H1 (cell line): Measurements from ENCODE around the gene FHOD1. TPM values are rescaled to one million over a fixed set of nuclear protein-coding genes. Genes with fewer than 3 reads are reported as not detected.

Experiments used
- CTCF ChIA-PET: fragments of 300-600 bp; sonication (Branson Sonifier 250); formaldehyde crosslinking; loops from one replicate; lab custom pipeline; 2021; ENCODE audit not compliant: partially characterized antibody; lab: Charles Lee
- POLR2A ChIA-PET: fragments of 300-600 bp; sonication (Branson Sonifier 250); formaldehyde crosslinking; loops from one replicate; lab custom pipeline; 2021; ENCODE audit warnings: inconsistent platforms; ENCODE audit not compliant: partially characterized antibody; lab: Charles Lee
- DNase-seq, 2 experiments: peaks; one replicate each; pipeline versions ENCODE4 v3.0.0 to v3.0.0-alpha.2; 2010 to 2022; ENCODE audit warnings: low spot score in 2 of 2, low read depth in 1 of 2, mixed read lengths in 1 of 2
- FAIRE-seq: peaks from 2 replicates; lab custom pipeline; 2011; peaks lifted over from hg19 to GRCh38; lab: Jason Lieb, UNC
- H2AFZ ChIP-seq: 2 replicates; pipeline ENCODE4 v1.8.1; 2012; ENCODE audit warnings: low read length, inconsistent platforms
- H2AK5ac ChIP-seq: 2 replicates; pipeline ENCODE4 v1.6.1; 2013; ENCODE audit warnings: low read depth, low read length
- H2BK120ac ChIP-seq: replicated peaks from 2 replicates; pipeline ENCODE3; 2013; ENCODE audit warnings: low read depth, low read length, inconsistent platforms
- H2BK12ac ChIP-seq: 2 replicates; pipeline ENCODE4 v1.6.1; 2013; ENCODE audit warnings: low read depth, low read length
- H2BK15ac ChIP-seq: 2 replicates; pipeline ENCODE4 v1.6.1; 2013; ENCODE audit warnings: low read length
- H2BK20ac ChIP-seq: 2 replicates; pipeline ENCODE4 v1.6.1; 2013; ENCODE audit warnings: low read length
- H2BK5ac ChIP-seq: 2 replicates; pipeline ENCODE4 v1.6.1; 2013; ENCODE audit warnings: low read depth, low read length
- H3K14ac ChIP-seq: 2 replicates; pipeline ENCODE4 v1.6.1; 2013; ENCODE audit warnings: inconsistent platforms; ENCODE audit not compliant: insufficient read length
- H3K18ac ChIP-seq: 2 replicates; pipeline ENCODE4 v1.6.1; 2013; ENCODE audit warnings: low read length; ENCODE audit errors: extremely low read depth
- H3K23ac ChIP-seq: 2 replicates; pipeline ENCODE4 v1.6.1; 2013; ENCODE audit warnings: inconsistent platforms; ENCODE audit not compliant: insufficient read length
- H3K23me2 ChIP-seq: 2 replicates; pipeline ENCODE4 v1.6.1; 2013; ENCODE audit warnings: low read depth, low read length
- H3K27ac ChIP-seq: 2 replicates; pipeline ENCODE4 v1.6.1; 2011; ENCODE audit warnings: low read depth, low read length, inconsistent platforms
- H3K27me3 ChIP-seq, 4 experiments: replicated peaks in 1 of 4; 1 replicate in 1 of 4; 2 replicates in 3 of 4; pipeline versions ENCODE4 v1.6.1 to v1.8.1; 2011 to 2013; ENCODE audit warnings: low read length in 3 of 4, mild to moderate bottlenecking in 3 of 4, inconsistent platforms in 2 of 4, mixed read lengths in 2 of 4, moderate library complexity in 1 of 4; ENCODE audit not compliant: control insufficient read depth in 3 of 4, insufficient read depth in 3 of 4; ENCODE audit errors: extremely low read depth in 1 of 4
- H3K36me3 ChIP-seq, 4 experiments: 2 replicates each; pipeline versions ENCODE4 v1.6.1 to v1.8.1; 2011 to 2013; ENCODE audit warnings: mild to moderate bottlenecking in 4 of 4, low read length in 3 of 4, moderate library complexity in 2 of 4, control low read depth in 1 of 4, inconsistent platforms in 1 of 4; ENCODE audit not compliant: insufficient read depth in 4 of 4, control insufficient read depth in 2 of 4
- H3K4ac ChIP-seq: replicated peaks from 2 replicates; pipeline ENCODE3; 2013; ENCODE audit warnings: low read length, low read depth, mixed read lengths, inconsistent platforms; ENCODE audit not compliant: insufficient read length
- H3K4me1 ChIP-seq, 4 experiments: replicated peaks in 1 of 4; 1 replicate in 1 of 4; 2 replicates in 3 of 4; pipeline versions ENCODE4 v1.6.1 to v1.8.1; 2011 to 2013; ENCODE audit warnings: low read length in 3 of 4, inconsistent platforms in 2 of 4, mixed read lengths in 1 of 4; ENCODE audit not compliant: insufficient read depth in 4 of 4, control insufficient read depth in 3 of 4
- H3K4me2 ChIP-seq, 2 experiments: 2 replicates each; pipeline versions ENCODE4 v1.6.1 to v1.8.1; 2011 to 2013; ENCODE audit warnings: low read depth in 2 of 2, low read length in 2 of 2, control low read depth in 1 of 2, inconsistent platforms in 1 of 2, mild to moderate bottlenecking in 1 of 2; ENCODE audit not compliant: insufficient read depth in 1 of 2
- H3K4me3 ChIP-seq, 4 experiments: fragments of 200-600, 300-600 bp in 1 of 4; sonication (generic), shearing (Covaris generic), sonication (Bioruptor Twin) in 1 of 4; 2 replicates each; pipeline versions ENCODE4 v1.5.1 to v1.8.1; 2011 to 2016; ENCODE audit warnings: low read length in 4 of 4, low read depth in 3 of 4, control low read depth in 2 of 4, inconsistent platforms in 2 of 4, mild to moderate bottlenecking in 2 of 4, mixed read lengths in 1 of 4, moderate library complexity in 1 of 4; ENCODE audit not compliant: insufficient read depth in 2 of 4; ENCODE audit errors: extremely low read depth in 1 of 4
- H3K56ac ChIP-seq: replicated peaks from 2 replicates; pipeline ENCODE3; 2013; ENCODE audit warnings: low read depth, mild to moderate bottlenecking, mixed read lengths, low read length, inconsistent platforms; ENCODE audit not compliant: insufficient read length
- H3K79me1 ChIP-seq: 2 replicates; pipeline ENCODE4 v1.6.1; 2013; ENCODE audit warnings: low read depth, low read length, control low read depth
- H3K79me2 ChIP-seq, 2 experiments: 2 replicates each; pipeline versions ENCODE4 v1.6.1 to v1.8.1; 2012 to 2013; ENCODE audit warnings: low read length in 2 of 2, mild to moderate bottlenecking in 2 of 2, inconsistent platforms in 1 of 2; ENCODE audit not compliant: insufficient read depth in 2 of 2, control insufficient read depth in 1 of 2
- H3K9ac ChIP-seq, 4 experiments: replicated peaks in 1 of 4; 1 replicate in 1 of 4; 2 replicates in 3 of 4; pipeline versions ENCODE4 v1.6.1 to v1.8.1; 2011 to 2013; ENCODE audit warnings: low read depth in 3 of 4, low read length in 3 of 4, control low read depth in 2 of 4, mild to moderate bottlenecking in 2 of 4, moderate library complexity in 2 of 4, inconsistent platforms in 1 of 4; ENCODE audit errors: extremely low read depth in 1 of 4
- H3K9me3 ChIP-seq, 2 experiments: 2 replicates each; pipeline versions ENCODE4 v1.6.1 to v1.8.1; 2012 to 2013; ENCODE audit warnings: mild to moderate bottlenecking in 2 of 2, moderate library complexity in 2 of 2, control low read depth in 1 of 2, inconsistent platforms in 1 of 2, low read depth in 1 of 2, low read length in 1 of 2, mixed read lengths in 1 of 2; ENCODE audit not compliant: insufficient read depth in 2 of 2
- H4K20me1 ChIP-seq, 2 experiments: replicated peaks in 1 of 2; 2 replicates each; pipeline versions ENCODE3 to v1.8.1; 2011 to 2013; ENCODE audit warnings: inconsistent platforms in 2 of 2, low read length in 2 of 2, mild to moderate bottlenecking in 1 of 2; ENCODE audit not compliant: insufficient read depth in 2 of 2, control insufficient read depth in 1 of 2
- H4K5ac ChIP-seq: 2 replicates; pipeline ENCODE4 v1.6.1; 2013; ENCODE audit warnings: low read length, low read depth, mixed read lengths, inconsistent platforms; ENCODE audit not compliant: insufficient read length
- H4K8ac ChIP-seq: 2 replicates; pipeline ENCODE4 v1.8.0; 2013; ENCODE audit warnings: mild to moderate bottlenecking, moderate library complexity, low read length, inconsistent platforms; ENCODE audit not compliant: insufficient read depth; ENCODE audit errors: extremely low read depth
- H4K91ac ChIP-seq: replicated peaks from 2 replicates; pipeline ENCODE3; 2013; ENCODE audit warnings: low read length, mixed read lengths, inconsistent platforms; ENCODE audit not compliant: insufficient read length
- EP300 ChIP-seq, 2 experiments: IDR thresholded peaks; 1 replicate in 1 of 2; 2 replicates in 1 of 2; pipeline ENCODE4 v1.6.1; 2011 to 2012; ENCODE audit warnings: low read depth in 2 of 2, low read length in 2 of 2, mild to moderate bottlenecking in 2 of 2, borderline replicate concordance in 1 of 2, inconsistent platforms in 1 of 2, moderate library complexity in 1 of 2
- KDM1A ChIP-seq: fragments of 200-600, 300-600 bp; sonication (generic); IDR thresholded peaks from 2 replicates; pipeline ENCODE4 v1.7.1; 2016; ENCODE audit warnings: mild to moderate bottlenecking, low read length, borderline replicate concordance
- WGBS, 2 experiments: shearing (Covaris generic) in 1 of 2; methylation state at CpG; one replicate each; pipeline versions ENCODE4 v1.1.6 to v1.1.7; 2013 to 2015; ENCODE audit warnings: low lambda C conversion rate in 2 of 2, mixed read lengths in 2 of 2, inconsistent platforms in 1 of 2, low coverage in 1 of 2, missing lambda C conversion rate in 1 of 2; ENCODE audit not compliant: insufficient replicate concordance in 2 of 2, insufficient coverage in 1 of 2, insufficient read length in 1 of 2; ENCODE audit errors: extremely low coverage in 1 of 2, missing lambda C conversion rate in 1 of 2; 5-methylcytosine and 5-hydroxymethylcytosine counted together
- polyA plus RNA-seq, 7 experiments: library from polyadenylated mRNA; depleted of rRNA in 3 of 7; stranded (reverse) in 5 of 7; unstranded in 2 of 7; fragments of >200 nt in 5 of 7; fragments of 200-250 nt in 2 of 7; gene quantifications; 1 replicate in 5 of 7; 2 replicates in 1 of 7; 4 replicates in 1 of 7; pipeline versions ENCODE4 v1.2.1 to v1.2.3, GENCODE V29; 2011 to 2013; ENCODE audit warnings: missing spikeins in 2 of 7, mixed read lengths in 2 of 7
- total RNA-seq: library from RNA; stranded (reverse); fragmentation: NEBNext Ultra II Directional; extraction: Animal tissue kit (Norgen Biotek cat#: 25700); gene quantifications from 2 replicates; pipeline ENCODE4 v1.2.1, GENCODE V29; 2021

FHOD1 gene
- total and polyA plus RNA-seq, 2 of the 8 experiments (the other 6 are each of a cell fraction or from before 2014, with no cell fraction given), result 31.3 to 60.7 TPM

GRCh38 chr16:67270931-67271338, 23.7 kb upstream of the FHOD1 start:
- CTCF ChIA-PET, result interaction anchor here (0.7 to 14.4 kb wide), 8 partner anchors 10 to 122 kb away, joined by 3 to 217 read pairs (median 6); partner anchors contain the start of genes ELMO3, TMEM208 and TPPP3

More at GRCh38 chr16:67270931-67271338, 23.7 kb upstream of the FHOD1 start:
- no peak overlapping the region for H2BK15ac ChIP-seq
- H3K9me3 ChIP-seq, result no peaks in the 10 kb centered on the region
- H2AK5ac ChIP-seq, result no peak overlapping the region
- no peak overlapping the region for H3K9ac ChIP-seq
- H4K91ac ChIP-seq, result no peak overlapping the region
- POLR2A ChIA-PET, result interaction anchor here (1.1 to 2.4 kb wide), 5 partner anchors 11 to 81 kb away, joined by 3 to 8 read pairs (median 5); partner anchors contain the start of genes EXOC3L1 and SLC9A5
- H4K8ac ChIP-seq, result 0 out of 2 replicates have a peak overlapping the region, but pooled peaks have one; percentile 51
- peaks cover 0 to 4% of the 10 kb centered on the region in 2 experiments for H4K20me1 ChIP-seq
- no peak overlapping the region for H2BK5ac ChIP-seq
- no peak overlapping the region for H2AFZ ChIP-seq
- H3K14ac ChIP-seq, result no peak overlapping the region
- TF ChIP-seq EP300 (IDR thresholded peaks at IDR 0.05; ENCODE audit: borderline replicate concordance in 1 of 2, low read depth in 2 of 2, low read length in 2 of 2) (no peak), KDM1A (no peak)
- H3K36me3 ChIP-seq, result no peaks in the 10 kb centered on the region; a peak in 1 of 8 replicates
- H2BK20ac ChIP-seq, result no peak overlapping the region
- H3K18ac ChIP-seq, result no peak overlapping the region
- H3K79me1 ChIP-seq, result no peaks in the 10 kb centered on the region
- no peaks in the 10 kb centered on the region for H3K23me2 ChIP-seq
- no peak overlapping the region for H2BK120ac ChIP-seq
- H3K27me3 ChIP-seq, result no peaks in the 10 kb centered on the region
- H3K4me2 ChIP-seq, result no peak overlapping the region
- H3K4me3 ChIP-seq, result no peak overlapping the region
- H2BK12ac ChIP-seq, result no peak overlapping the region
- no peak overlapping the region for H3K56ac ChIP-seq
- H3K27ac ChIP-seq, result no peak overlapping the region
- no peak overlapping the region for H3K4ac ChIP-seq
- no peak for DNase-seq
- no peaks in the 10 kb centered on the region for H3K4me1 ChIP-seq
- 85% methylated on average over 11 of the region's 11 CpGs; no CpG with 5 or more reads in 1 of the 2 experiments for WGBS, 2 experiments
- FAIRE-seq, result no peak
- no peak overlapping the region for H4K5ac ChIP-seq
- no peak overlapping the region for H3K23ac ChIP-seq
- H3K79me2 ChIP-seq, result no peaks in the 10 kb centered on the region
